H9 (cell line): ENCODE results near the gene GHRHR. TPM values are rescaled to one million over a fixed set of nuclear protein-coding genes. Genes with fewer than 3 reads are reported as not detected.

ENCODE experiments used
- DNase-seq: peaks from one replicate; pipeline ENCODE4 v3.0.0-alpha.2; 2017
- H2AFZ ChIP-seq: one replicate; pipeline ENCODE4 v1.6.1; 2013; ENCODE audit warnings: mild to moderate bottlenecking, low read length, control low read depth, moderate library complexity
- H2AK5ac ChIP-seq: 2 replicates; pipeline ENCODE4 v1.6.1; 2013; ENCODE audit warnings: low read length, control low read depth, mixed read lengths; ENCODE audit not compliant: insufficient read length
- H2BK120ac ChIP-seq: one replicate; pipeline ENCODE4 v1.6.1; 2013; ENCODE audit warnings: low read depth, mild to moderate bottlenecking, low read length, control low read depth, inconsistent platforms; ENCODE audit not compliant: poor library complexity, severe bottlenecking
- H2BK12ac ChIP-seq: 2 replicates; pipeline ENCODE4 v1.6.1; 2013; ENCODE audit warnings: low read length, control low read depth, mixed read lengths, low read depth; ENCODE audit not compliant: insufficient read length
- H2BK15ac ChIP-seq: 2 replicates; pipeline ENCODE4 v1.6.1; 2013; ENCODE audit warnings: low read depth, low read length, control low read depth
- H2BK20ac ChIP-seq: one replicate; pipeline ENCODE4 v1.6.1; 2013; ENCODE audit warnings: low read depth, mild to moderate bottlenecking, low read length, control low read depth, inconsistent platforms; ENCODE audit not compliant: poor library complexity, severe bottlenecking
- H2BK5ac ChIP-seq: 2 replicates; pipeline ENCODE4 v1.6.1; 2013; ENCODE audit warnings: low read length, control low read depth, mixed read lengths; ENCODE audit not compliant: insufficient read length
- H3K14ac ChIP-seq: 2 replicates; pipeline ENCODE4 v1.6.1; 2013; ENCODE audit warnings: low read length, control low read depth; ENCODE audit not compliant: insufficient read depth
- H3K18ac ChIP-seq: 2 replicates; pipeline ENCODE4 v1.6.1; 2013; ENCODE audit warnings: low read depth, mild to moderate bottlenecking, mixed read lengths, low read length, control low read depth; ENCODE audit not compliant: insufficient read length
- H3K23ac ChIP-seq: 2 replicates; pipeline ENCODE4 v1.6.1; 2013; ENCODE audit warnings: low read length, control low read depth, mixed read lengths, low read depth; ENCODE audit not compliant: insufficient read length
- H3K23me2 ChIP-seq: 2 replicates; pipeline ENCODE4 v1.6.1; 2013; ENCODE audit warnings: low read depth, mild to moderate bottlenecking, mixed read lengths, low read length, control low read depth; ENCODE audit not compliant: insufficient read length, poor library complexity, severe bottlenecking
- H3K27ac ChIP-seq: 2 replicates; pipeline ENCODE4 v1.5.1; 2013; ENCODE audit warnings: low read length, control low read depth, mixed read lengths, low read depth; ENCODE audit not compliant: insufficient read length
- H3K27me3 ChIP-seq: 2 replicates; pipeline ENCODE4 v1.6.1; 2013; ENCODE audit warnings: low read length, control low read depth, inconsistent platforms; ENCODE audit not compliant: insufficient read depth
- H3K4ac ChIP-seq: 2 replicates; pipeline ENCODE4 v1.6.1; 2013; ENCODE audit warnings: low read depth, mild to moderate bottlenecking, control low read depth, inconsistent platforms, low read length, moderate library complexity
- H3K4me1 ChIP-seq: 2 replicates; pipeline ENCODE4 v1.6.1; 2013; ENCODE audit warnings: low read length, control low read depth, inconsistent platforms; ENCODE audit not compliant: insufficient read depth
- H3K4me2 ChIP-seq: 2 replicates; pipeline ENCODE4 v1.6.1; 2013; ENCODE audit warnings: low read length, control low read depth, mixed read lengths; ENCODE audit not compliant: insufficient read length, insufficient read depth
- H3K56ac ChIP-seq: 2 replicates; pipeline ENCODE4 v1.6.1; 2013; ENCODE audit warnings: low read depth, mild to moderate bottlenecking, mixed read lengths, low read length, control low read depth; ENCODE audit not compliant: insufficient read length
- H3K79me1 ChIP-seq: 2 replicates; pipeline ENCODE4 v1.6.1; 2013; ENCODE audit warnings: low read depth, mild to moderate bottlenecking, moderate library complexity, low read length, control low read depth, inconsistent platforms; ENCODE audit not compliant: insufficient read depth, poor library complexity, severe bottlenecking
- H3K79me2 ChIP-seq: 2 replicates; pipeline ENCODE4 v1.6.1; 2013; ENCODE audit warnings: low read length, control low read depth, inconsistent platforms; ENCODE audit not compliant: insufficient read depth
- H3K9ac ChIP-seq: 2 replicates; pipeline ENCODE4 v1.6.1; 2013; ENCODE audit warnings: low read length, control low read depth, mixed read lengths; ENCODE audit not compliant: insufficient read length; ENCODE audit errors: extremely low read depth
- H3K9me3 ChIP-seq: one replicate; pipeline ENCODE4 v1.6.1; 2013; ENCODE audit warnings: low read depth, low read length, inconsistent platforms; ENCODE audit not compliant: control insufficient read depth
- H3T11ph ChIP-seq: one replicate; pipeline ENCODE4 v1.6.1; 2013; ENCODE audit warnings: mild to moderate bottlenecking, low read length, control low read depth, inconsistent platforms
- H4K20me1 ChIP-seq: one replicate; pipeline ENCODE4 v1.6.1; 2013; ENCODE audit not compliant: control insufficient read depth, insufficient read length, insufficient read depth
- H4K5ac ChIP-seq: 2 replicates; pipeline ENCODE4 v1.6.1; 2013; ENCODE audit warnings: low read depth, mild to moderate bottlenecking, mixed read lengths, low read length, control low read depth; ENCODE audit not compliant: insufficient read length
- H4K8ac ChIP-seq: replicated peaks from 2 replicates; pipeline ENCODE4 v1.6.1; 2013; ENCODE audit warnings: low read length, control low read depth, mixed read lengths, low read depth; ENCODE audit not compliant: insufficient read length
- H4K91ac ChIP-seq: 2 replicates; pipeline ENCODE4 v1.6.1; 2013; ENCODE audit warnings: low read depth, mild to moderate bottlenecking, moderate library complexity, mixed read lengths, low read length, control low read depth; ENCODE audit not compliant: insufficient read length
- H3K27ac Mint-ChIP-seq, 3 experiments: 2 replicates in 2 of 3; 3 replicates in 1 of 3; pipeline ENCODE4 v1.8.0; 2020 to 2021; ENCODE audit warnings: mixed read lengths in 3 of 3, mild to moderate bottlenecking in 1 of 3, moderate library complexity in 1 of 3
- H3K27me3 Mint-ChIP-seq: 2 replicates; pipeline ENCODE4 v1.8.0; 2021; ENCODE audit warnings: low read depth, mild to moderate bottlenecking, moderate library complexity, mixed read lengths
- H3K36me3 Mint-ChIP-seq, 3 experiments: 2 replicates in 2 of 3; 3 replicates in 1 of 3; pipeline ENCODE4 v1.8.0; 2020 to 2021; ENCODE audit warnings: low read depth in 3 of 3, mixed read lengths in 3 of 3; ENCODE audit not compliant: insufficient read depth in 1 of 3
- H3K4me1 Mint-ChIP-seq, 2 experiments: 2 replicates each; pipeline ENCODE4 v1.8.0; 2020; ENCODE audit warnings: mixed read lengths in 2 of 2
- H3K4me3 Mint-ChIP-seq, 2 experiments: 2 replicates in 1 of 2; 3 replicates in 1 of 2; pipeline ENCODE4 v1.8.0; 2020 to 2021; ENCODE audit warnings: mild to moderate bottlenecking in 2 of 2, mixed read lengths in 2 of 2, moderate library complexity in 1 of 2
- H3K9me3 Mint-ChIP-seq, 2 experiments: 2 replicates in 1 of 2; 3 replicates in 1 of 2; pipeline ENCODE4 v1.8.0; 2020; ENCODE audit warnings: mild to moderate bottlenecking in 2 of 2, mixed read lengths in 2 of 2, moderate library complexity in 1 of 2
- WGBS: extraction: QIAGEN DNeasy Blood & Tissue Kit; methylation state at CpG from one replicate; pipeline ENCODE4 v1.1.7; 2013; ENCODE audit warnings: missing lambda C conversion rate, low lambda C conversion rate, mixed read lengths; ENCODE audit not compliant: insufficient read length; ENCODE audit errors: extremely low coverage; 5-methylcytosine and 5-hydroxymethylcytosine counted together
- total RNA-seq: library from RNA; stranded (reverse); gene quantifications from 2 replicates; pipeline ENCODE4 v1.2.1, GENCODE V29; 2021
- TF ChIP-seq, protein P1 (sequence below): fragments of 200-600 bp; sonication (generic); conservative IDR thresholded peaks from 3 replicates; pipeline ENCODE4 v1.8.0; 2021; ENCODE audit warnings: antibody characterized with exemption, mild to moderate bottlenecking

The GHRHR gene
- total RNA-seq, 1 experiment from 2014 or later = 7.4 TPM

DNA sequence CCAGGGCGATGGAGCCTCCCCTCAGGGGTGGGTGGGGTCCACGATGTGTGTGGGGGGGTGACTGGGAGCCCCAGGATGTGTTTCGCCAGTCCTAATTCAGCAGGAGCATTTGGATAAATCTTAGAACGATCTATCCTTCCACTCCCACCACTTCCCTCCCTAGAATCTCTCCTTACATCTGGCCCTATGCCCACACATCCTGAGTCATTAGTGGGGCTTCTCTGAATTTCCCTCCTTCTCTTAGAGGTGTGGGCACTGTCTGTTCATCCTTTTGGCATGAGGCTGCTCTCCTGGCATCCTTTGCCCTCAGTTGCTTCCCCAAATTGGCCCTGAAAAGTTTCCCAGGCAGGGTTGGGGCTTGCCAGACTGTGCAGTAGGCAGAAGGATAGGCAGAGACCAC is 1.6 kb downstream of the GHRHR start:
- H4K5ac ChIP-seq = no peak overlapping the region
- H3T11ph ChIP-seq = no peak overlapping the region
- H3K79me1 ChIP-seq = no peaks in the 10 kb centered on the region
- no peak overlapping the region for H3K9ac ChIP-seq
- no peak overlapping the region for H3K18ac ChIP-seq
- H3K9me3 Mint-ChIP-seq = no peaks in the 10 kb centered on the region
- H2BK12ac ChIP-seq = no peak overlapping the region
- WGBS = no CpG with 5 or more reads among the region's 4 CpGs
- H2BK15ac ChIP-seq = no peak overlapping the region
- H3K36me3 Mint-ChIP-seq = no peaks in the 10 kb centered on the region; a peak in 1 of 7 replicates
- H3K56ac ChIP-seq = no peak overlapping the region
- no peaks in the 10 kb centered on the region for H4K20me1 ChIP-seq
- no peak overlapping the region for H2BK20ac ChIP-seq
- H3K27ac Mint-ChIP-seq = no peak overlapping the region
- no peak overlapping the region for H4K8ac ChIP-seq
- no peaks in the 10 kb centered on the region; the same call in none of the 2 replicates for H3K4me1 ChIP-seq
- H2AK5ac ChIP-seq = no peak overlapping the region
- H3K27me3 Mint-ChIP-seq = peaks cover 30% of the 10 kb centered on the region
- H3K79me2 ChIP-seq = no peaks in the 10 kb centered on the region
- H2AFZ ChIP-seq = no peak overlapping the region
- H4K91ac ChIP-seq = no peak overlapping the region
- no peak overlapping the region for H3K4me2 ChIP-seq
- H2BK120ac ChIP-seq = no peak overlapping the region
- no peak overlapping the region for H3K4me3 Mint-ChIP-seq
- DNase-seq = no peak
- no peaks in the 10 kb centered on the region for H3K23me2 ChIP-seq
- no peaks in the 10 kb centered on the region for H3K27me3 ChIP-seq
- H3K4me1 Mint-ChIP-seq = peaks cover 4% of the 10 kb centered on the region in 2 experiments; a peak in 2 of 4 replicates
- H3K4ac ChIP-seq = no peak overlapping the region
- peak overlapping the region; percentile 41; the same call in 1 of the 2 replicates for H3K14ac ChIP-seq
- TF ChIP-seq, protein P1, sequence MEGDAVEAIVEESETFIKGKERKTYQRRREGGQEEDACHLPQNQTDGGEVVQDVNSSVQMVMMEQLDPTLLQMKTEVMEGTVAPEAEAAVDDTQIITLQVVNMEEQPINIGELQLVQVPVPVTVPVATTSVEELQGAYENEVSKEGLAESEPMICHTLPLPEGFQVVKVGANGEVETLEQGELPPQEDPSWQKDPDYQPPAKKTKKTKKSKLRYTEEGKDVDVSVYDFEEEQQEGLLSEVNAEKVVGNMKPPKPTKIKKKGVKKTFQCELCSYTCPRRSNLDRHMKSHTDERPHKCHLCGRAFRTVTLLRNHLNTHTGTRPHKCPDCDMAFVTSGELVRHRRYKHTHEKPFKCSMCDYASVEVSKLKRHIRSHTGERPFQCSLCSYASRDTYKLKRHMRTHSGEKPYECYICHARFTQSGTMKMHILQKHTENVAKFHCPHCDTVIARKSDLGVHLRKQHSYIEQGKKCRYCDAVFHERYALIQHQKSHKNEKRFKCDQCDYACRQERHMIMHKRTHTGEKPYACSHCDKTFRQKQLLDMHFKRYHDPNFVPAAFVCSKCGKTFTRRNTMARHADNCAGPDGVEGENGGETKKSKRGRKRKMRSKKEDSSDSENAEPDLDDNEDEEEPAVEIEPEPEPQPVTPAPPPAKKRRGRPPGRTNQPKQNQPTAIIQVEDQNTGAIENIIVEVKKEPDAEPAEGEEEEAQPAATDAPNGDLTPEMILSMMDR = no peak
- no peak overlapping the region for H3K27ac ChIP-seq
- H3K23ac ChIP-seq = no peak overlapping the region
- no peak overlapping the region for H2BK5ac ChIP-seq
- no peaks in the 10 kb centered on the region for H3K9me3 ChIP-seq
